GM18868 (cell line): Measurements from ENCODE around the gene NOTCH1.

Experiments
- ATAC-seq: cut with Tn5 transposase; IDR thresholded peaks from one replicate; pipeline ENCODE4 v1.9.1; 2021; ENCODE audit warnings: mild to moderate bottlenecking, moderate library complexity; ENCODE audit not compliant: unreplicated experiment

The NOTCH1 gene

DNA sequence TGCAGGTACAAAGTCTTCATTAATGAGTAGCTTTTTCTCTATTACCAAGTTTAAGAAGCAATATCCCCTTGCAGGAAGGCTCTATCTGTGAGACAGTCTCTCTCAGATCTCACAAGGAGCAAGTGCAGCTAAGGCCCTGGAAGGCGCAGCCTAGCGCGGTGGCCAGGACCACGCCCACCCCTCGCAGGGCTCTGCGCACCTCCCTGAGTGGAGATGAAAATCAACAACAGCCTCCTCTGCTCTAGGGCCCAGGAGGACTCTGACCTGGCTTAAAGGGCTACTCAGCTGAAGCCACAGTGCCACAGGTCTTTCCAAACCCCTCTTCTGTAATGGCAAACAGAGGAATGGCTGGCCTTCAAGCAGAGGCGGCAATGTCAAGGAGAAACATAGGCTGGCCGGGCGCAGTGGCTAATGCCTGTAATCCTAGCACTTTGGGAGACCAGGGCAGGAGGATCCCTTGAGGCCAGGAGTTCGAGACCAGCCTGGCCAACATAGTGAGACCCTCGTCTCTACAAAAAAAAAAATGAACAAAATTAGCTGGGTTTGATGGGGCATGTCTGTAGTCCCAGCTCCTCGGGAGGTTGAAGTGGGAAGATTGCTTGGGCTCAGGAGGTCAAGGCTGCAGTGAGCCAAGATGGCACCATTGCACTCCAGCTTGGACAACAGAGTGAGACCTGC lies 74.9 kb downstream of the NOTCH1 start:
- ATAC-seq: no peak

DNA sequence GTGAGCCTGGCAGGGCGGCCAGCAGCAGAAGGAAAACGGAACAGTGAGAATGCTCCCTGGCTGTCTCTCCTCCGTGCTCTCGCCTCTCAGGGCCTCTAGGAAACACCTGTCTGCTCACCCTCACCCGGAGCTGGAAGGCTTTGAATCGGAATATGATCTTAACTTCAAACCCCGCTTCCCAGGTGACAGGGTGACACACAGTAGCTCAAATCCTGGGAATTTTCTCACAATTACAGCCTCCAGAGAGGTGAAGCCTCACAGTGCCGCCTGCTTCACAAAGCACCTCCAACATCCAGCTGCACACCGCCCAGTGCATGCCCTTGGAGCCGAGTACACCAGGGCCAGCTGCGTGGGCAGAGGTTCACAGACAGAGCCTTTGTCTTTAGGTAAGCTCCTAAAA lies 75.5 kb downstream of the NOTCH1 start:
- no peak for ATAC-seq

- no peak for ATAC-seq
These were observed 78.1 kb downstream of the NOTCH1 start for GRCh38 chr9:136467766-136468165.

DNA sequence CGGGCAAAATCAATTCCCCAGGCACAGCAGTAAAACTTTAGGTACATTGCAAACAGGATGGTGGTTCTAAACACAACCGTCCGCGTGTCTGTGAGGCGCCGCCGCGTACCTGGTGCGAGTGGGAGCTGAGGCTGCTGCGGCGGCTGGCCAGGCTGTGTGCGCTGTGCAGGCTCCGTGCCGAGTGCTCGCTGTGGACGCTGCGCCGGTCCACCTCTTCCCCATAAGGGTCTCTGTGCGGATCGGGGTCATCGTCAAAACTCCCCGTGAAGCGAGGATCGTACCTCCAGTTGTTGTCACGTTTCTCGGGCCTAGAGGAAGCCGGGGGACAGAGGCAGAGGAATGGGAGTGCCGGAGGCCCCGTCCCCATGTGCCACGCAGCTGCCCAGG lies 79.7 kb downstream of the NOTCH1 start:
- ATAC-seq: no peak

- no peak for ATAC-seq
These were observed 80.2 kb downstream of the NOTCH1 start for GRCh38 chr9:136465500-136466154.

GRCh38 chr9:136464241-136464640 lies 81.6 kb downstream of the NOTCH1 start:
- no peak for ATAC-seq

GRCh38 chr9:136463578-136463977 lies 82.3 kb downstream of the NOTCH1 start:
- no peak for ATAC-seq

- ATAC-seq: no peak
These were observed 83.2 kb downstream of the NOTCH1 start for GRCh38 chr9:136462664-136463063.

GRCh38 chr9:136460772-136461325 lies 85.0 kb downstream of the NOTCH1 start:
- ATAC-seq: no peak

DNA sequence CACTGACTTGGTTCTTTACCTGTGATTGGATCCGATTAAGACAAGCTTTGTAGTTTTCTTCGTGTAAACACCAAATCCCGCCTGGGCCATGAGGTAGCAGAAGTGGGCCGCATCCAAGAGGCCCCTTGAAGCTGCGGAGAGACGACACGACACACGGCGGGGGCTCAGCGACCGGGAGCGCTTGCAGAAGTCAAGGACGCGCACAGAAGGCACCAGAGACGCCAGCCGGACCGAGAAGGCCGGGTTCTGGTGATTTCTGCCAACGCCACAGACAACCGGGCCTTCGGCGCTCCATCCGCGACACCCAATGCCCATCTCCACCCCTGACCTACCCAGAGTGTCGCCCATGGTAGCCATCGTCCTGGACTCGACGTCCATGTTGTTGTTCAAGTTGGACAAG lies 86.4 kb downstream of the NOTCH1 start:
- no peak for ATAC-seq

DNA sequence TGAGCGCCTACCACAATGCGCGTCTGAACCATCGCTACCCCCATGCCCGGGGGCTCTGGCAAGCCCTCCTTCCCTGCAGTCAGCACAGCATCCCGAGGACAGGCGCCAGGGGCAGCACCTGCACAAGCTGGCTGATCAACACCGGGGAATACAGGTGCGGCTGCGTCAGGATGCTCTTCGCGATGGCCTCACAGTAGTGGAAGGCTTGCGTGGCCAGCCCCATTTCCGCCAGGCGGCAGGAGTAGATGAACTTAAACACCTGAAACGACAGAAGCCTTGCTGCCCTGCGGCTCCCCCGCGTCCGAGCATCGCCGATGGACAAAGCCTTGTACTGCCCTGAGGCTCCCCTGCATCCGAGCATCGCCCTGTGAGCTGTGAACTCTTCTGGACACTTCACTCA lies 88.5 kb downstream of the NOTCH1 start:
- no peak for ATAC-seq

- ATAC-seq: no peak
These were observed 89.6 kb downstream of the NOTCH1 start for GRCh38 chr9:136456258-136456657.

DNA sequence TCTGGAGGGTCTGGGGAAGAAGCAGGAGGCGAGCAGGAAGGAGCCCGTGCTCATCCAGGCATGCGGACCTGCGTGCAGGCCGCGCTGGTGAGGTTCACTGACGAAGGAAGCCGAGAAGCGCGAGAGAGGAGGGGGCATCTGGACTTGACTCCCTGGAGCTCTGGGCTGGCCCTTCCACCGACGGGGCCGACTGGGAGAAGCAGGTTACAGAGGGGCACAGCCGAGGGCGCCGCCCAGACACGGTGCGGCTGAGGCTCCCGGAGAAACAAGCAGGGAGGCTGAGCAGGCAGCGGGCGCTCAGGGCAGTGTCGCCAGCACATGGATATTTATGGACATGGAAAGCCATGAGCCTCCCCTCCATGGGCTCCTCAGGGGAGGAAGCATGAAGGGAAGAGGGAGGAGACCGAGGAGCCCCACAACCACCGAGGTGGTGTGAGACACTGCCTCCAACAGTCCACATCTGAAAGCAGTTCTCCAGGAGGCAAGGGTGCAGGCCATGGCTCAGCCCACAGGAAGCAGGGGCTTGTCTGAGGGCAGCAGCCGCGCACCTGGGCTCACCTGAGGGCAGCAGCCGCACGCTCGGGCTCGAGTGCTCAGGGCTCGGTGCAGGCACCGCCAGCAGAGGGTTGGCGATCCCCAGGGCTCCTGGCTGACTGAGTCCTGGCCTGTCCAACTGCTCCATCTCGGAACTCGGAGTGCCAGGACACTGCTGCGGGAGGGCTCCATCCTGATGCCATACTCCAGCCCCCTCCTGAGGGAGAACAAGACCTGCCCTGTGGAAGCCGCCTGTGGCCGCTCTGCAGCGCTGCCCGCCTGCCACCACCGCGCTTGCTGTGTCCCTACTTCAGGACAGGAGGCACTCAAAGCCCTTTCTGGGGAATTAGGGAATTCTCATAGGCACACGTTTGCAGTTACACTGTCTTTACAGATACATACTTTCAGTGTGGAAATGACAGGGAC lies 90.5 kb downstream of the NOTCH1 start:
- ATAC-seq: no peak

DNA sequence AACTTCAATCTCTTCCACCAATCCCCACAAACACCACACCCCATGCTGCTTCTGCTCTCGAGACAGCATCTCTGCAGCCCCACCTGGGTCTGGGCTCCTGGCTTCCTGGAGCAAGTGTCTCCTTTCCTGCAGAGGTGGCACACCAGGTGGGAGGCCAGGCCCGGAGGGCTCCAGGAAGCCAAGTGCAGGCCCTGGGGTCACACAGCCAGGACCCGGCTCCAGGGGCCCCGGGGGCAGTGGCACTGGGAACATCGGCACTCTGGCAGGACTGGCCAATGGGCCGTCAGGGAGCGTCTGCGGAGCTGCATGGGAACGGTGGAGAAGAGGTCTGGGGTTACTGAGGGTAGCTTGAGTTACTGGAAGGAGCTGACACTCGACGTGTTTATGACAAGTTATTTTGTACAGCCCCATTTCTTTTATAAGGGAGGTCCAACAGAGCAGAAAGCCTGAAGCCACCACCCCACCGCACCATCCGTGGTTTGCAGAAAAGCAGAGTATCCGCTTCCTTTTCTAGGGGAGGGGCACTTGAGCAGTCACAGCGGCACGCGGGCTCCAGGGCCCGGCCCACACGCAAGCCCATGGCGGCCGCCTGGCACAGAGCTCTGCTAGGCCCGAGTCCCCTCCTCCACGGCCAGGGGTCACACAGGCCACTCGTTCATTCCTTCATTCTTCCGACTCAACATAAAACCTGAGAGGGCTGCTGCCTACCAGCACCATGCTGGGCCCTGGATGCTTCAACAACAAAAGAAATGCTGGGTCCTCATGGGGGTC lies 91.6 kb downstream of the NOTCH1 start:
- ATAC-seq: no peak

DNA sequence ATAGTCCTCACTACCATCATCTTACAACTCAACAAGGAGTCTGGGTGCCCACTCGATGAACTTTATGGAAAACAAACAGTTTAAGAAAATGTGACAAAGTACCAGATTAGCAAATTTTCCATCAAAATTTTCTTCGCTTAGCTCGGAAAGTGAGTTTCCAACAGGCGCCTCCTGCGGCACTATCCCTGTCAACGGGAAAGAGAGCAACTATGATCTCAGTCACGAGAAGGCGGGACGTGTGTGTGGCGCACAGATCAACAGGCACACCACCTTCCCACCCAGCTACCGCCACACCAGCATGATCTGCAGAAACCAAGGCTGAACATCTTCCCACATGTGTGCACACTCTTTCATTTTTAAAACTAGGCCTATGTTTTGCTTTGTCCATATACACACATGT lies 92.5 kb downstream of the NOTCH1 start:
- no peak for ATAC-seq

DNA sequence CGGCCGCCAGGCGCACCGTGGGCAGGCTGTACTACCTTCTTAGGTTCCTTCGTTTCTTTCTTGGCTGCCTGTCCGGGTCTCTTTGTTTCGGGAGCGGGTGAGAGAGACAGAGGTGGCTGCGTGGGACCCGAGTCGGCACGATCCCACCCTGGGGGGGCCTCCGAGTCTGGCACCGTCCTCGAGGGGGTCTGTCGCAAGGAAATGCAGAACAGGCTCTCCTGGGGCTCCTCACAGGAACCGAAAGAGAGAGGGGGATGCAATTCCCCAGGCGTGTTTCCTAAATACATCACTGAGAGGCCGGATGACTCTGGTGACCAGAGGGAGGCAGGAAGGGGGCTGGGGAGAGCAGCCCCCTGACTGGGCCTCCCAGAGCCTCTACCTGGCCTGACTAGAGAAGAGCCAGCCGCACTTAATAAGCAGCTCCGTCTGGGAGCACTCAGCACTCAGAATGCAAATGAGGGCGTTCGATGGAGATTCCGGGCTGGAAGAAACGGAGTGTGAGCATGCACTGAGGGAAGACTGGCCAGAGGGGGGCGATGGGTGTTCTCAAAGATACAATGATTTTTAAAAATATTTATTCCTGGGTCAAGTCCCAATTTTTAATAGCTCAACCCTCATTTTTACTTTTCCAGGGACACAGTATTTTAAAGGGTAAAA lies 94.5 kb downstream of the NOTCH1 start:
- ATAC-seq: no peak

GRCh38 chr9:136448655-136449054 lies 97.2 kb downstream of the NOTCH1 start:
- no peak for ATAC-seq

DNA sequence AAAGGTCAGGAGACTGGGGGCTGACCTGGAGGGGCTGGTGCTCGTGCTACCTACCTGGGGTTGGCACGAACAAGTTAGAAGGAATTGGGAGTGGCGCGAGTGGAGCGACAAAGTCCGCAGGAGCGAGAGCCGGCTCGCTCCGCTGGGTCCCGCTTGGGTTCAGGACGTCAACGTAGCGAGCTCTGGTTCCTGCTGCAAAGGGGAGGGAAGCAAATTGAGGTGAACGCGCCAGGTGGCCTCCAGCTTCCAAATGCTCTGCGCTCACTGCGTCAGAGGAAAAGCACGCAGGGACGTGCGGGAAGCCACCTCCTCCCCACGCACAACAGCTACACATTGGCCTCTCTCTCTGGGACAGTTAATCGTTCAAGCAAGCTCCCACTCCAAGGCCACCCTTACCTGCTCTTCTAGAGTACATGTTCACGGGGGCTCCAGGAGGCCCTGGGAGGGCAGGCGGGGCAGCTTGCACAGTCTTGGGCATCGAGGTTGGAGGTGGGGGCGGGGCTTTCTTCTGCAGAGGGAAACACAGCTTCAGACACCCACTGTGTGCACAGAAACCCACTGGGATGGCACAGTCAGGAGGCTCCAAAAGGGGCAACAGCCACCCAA lies 98.6 kb downstream of the NOTCH1 start:
- ATAC-seq: no peak

DNA sequence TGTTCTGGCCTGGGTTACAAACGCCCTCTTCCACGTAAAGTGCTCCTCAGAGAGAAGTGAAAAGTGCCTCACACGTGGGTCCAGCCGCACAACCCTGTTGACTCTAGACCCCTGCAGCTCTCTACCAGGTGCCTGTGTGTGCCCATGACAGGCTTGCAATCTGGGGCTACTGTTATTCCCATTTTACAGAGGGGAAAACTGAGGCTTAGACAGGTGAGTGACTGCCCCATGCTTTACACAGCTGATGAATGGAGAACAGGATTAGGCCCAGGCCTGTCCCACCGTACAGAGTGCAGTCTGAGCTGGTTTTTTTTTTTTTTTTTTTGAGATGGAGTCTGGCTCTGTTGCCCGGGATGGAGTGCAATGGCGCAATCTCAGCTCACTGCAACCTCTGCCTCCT lies 100.0 kb downstream of the NOTCH1 start:
- ATAC-seq: no peak
